HG03439 (cell line): ENCODE data around the gene KMT2D.
A peak's percentile ranks its signal among the peaks of the same experiment; 100 is the strongest.

Experiments used
- ATAC-seq: cut with Tn5 transposase; IDR thresholded peaks from one replicate; pipeline ENCODE4 v1.9.1; 2021; ENCODE audit warnings: mild to moderate bottlenecking, moderate library complexity; ENCODE audit not compliant: unreplicated experiment

KMT2D gene

GRCh38 chr12:49022558-49023178 lies 37.9 kb downstream of the KMT2D start:
- no peak for ATAC-seq

DNA sequence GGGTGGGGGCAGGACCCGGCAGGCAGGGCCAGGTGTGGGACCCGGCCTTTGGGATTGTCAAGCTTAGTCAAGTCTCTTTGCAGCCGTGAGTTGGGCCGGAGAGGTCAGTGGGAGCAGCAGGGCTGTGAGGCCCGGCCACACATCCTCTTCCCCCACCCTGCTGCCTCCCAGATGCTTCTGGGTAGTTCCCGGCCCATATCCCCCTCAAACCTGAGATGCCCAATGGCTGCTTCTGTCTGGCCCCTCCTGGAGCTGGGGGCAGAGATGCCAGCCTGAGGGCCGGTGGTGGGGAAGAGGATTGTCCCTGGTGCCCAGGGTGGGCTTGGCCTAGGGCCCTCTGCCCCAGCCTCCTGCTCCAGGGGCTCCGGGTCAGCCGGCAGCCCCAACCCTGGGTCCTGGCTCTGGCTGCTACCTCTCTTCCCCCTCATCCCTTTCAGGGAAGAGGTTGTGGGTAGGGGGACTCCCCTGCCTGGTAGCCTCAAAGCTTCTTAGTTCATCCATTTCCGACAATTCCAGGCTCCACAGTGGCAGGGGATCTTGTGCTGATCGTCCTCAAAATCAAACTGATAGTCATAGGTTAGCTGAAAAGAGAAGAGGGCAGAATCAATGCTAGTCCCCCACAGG lies 39.2 kb downstream of the KMT2D start:
- ATAC-seq = no peak

DNA sequence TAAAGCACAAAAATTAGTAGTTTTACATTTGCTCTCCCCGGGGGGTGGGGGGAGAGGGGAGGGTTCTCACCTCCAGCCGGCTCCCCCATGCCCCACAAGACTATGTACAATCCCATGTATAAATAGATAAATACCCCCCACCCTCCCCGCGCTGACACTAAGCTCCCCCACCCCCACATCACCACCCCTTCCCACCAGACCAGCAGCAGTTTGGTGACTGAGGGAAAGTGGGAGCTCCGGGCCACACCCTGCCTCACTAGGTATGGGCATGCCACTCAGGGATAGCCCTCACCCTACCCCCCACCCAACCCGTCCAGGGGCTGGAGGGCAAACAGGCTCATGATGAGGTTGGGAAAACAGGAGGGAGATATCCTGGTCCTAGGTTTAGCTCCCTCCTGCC lies 40.2 kb downstream of the KMT2D start:
- no peak for ATAC-seq

GRCh38 chr12:49019443-49020324 lies 40.9 kb downstream of the KMT2D start:
- ATAC-seq = no peak

DNA sequence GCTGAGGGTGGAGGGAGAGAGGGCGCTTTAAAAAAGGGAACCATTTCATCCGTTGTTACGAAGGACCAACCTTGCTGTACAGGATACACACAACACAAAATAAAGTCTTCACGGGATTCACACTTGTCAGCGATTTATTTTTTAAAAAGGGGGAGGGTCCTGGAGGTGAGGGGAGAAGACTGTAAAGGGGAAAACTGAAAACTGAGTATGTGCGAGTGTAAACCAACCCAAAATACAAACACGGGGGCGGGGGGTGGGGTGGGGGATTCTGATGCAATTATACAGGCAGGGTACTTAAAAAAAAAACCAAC lies 41.5 kb downstream of the KMT2D start:
- ATAC-seq = no peak

GRCh38 chr12:49018261-49019119 lies 42.1 kb downstream of the KMT2D start, which contains the start of gene PRKAG1:
Gene PRKAG1 (minus strand): TSS chr12:49018776. CDS start chr12:49018740, 36 bp downstream.
- peak; percentile 86 for ATAC-seq

- ATAC-seq = peak; percentile 12
These were observed 42.7 kb downstream of the KMT2D start for GRCh38 chr12:49017891-49018260.

GRCh38 chr12:49015196-49015595 lies 45.4 kb downstream of the KMT2D start:
- no peak for ATAC-seq

- ATAC-seq = no peak
These were observed 46.0 kb downstream of the KMT2D start for GRCh38 chr12:49014547-49014946.

DNA sequence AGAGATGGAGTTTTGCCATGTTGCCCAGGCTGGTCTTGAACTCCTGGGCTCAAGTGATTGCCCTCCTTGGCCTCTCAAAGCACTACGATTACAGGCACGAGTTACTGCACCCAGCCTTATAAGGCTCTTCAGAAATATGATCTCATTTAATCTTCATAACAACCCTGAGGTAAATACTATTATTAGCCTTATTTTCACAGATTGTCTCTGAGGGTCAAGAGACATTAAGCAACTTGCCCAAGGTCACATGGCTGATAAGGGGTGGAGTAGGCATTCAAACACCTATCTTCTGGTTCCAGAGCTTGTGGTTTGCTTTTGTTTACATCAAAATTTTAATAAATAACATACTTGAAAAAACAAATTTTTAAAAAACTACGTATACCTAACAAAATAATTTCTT lies 47.2 kb downstream of the KMT2D start:
- no peak for ATAC-seq

GRCh38 chr12:49012739-49013138 lies 47.9 kb downstream of the KMT2D start:
- ATAC-seq = no peak
